AG04450 (cell line): ENCODE data around the gene ZNF837. TPM values are rescaled to one million over a fixed set of nuclear protein-coding genes. Genes with fewer than 3 reads are reported as not detected.

ENCODE experiments used
- CTCF ChIA-PET: fragments of 300-600, 350-600 bp; formaldehyde crosslinking; extraction: SDS; loops from one replicate; lab custom pipeline; 2022; ENCODE audit warnings: antibody characterized with exemption, inconsistent platforms; lab: Charles Lee
- POLR2A ChIA-PET: fragments of 350-600 bp; formaldehyde crosslinking; extraction: SDS; loops from one replicate; lab custom pipeline; 2021; ENCODE audit warnings: antibody characterized with exemption, inconsistent platforms; lab: Yijun Ruan, JAX
- DNase-seq: peaks from one replicate; pipeline ENCODE4 v3.0.0-alpha.2; 2011; ENCODE audit warnings: low read depth, low spot score
- H3K27ac ChIP-seq: one replicate; pipeline ENCODE4 v1.5.1; 2012; ENCODE audit warnings: low read depth, low read length, control low read depth
- H3K27me3 ChIP-seq: one replicate; pipeline ENCODE4 v1.6.0; 2012; ENCODE audit warnings: low read length; ENCODE audit not compliant: control insufficient read depth, insufficient read depth
- H3K4me3 ChIP-seq: 2 replicates; pipeline ENCODE4 v1.5.1; 2011; ENCODE audit warnings: mild to moderate bottlenecking, low read depth, low read length, control low read depth
- H3K9me3 ChIP-seq: 2 replicates; pipeline ENCODE4 v1.5.1; 2012; ENCODE audit warnings: low read length; ENCODE audit not compliant: control insufficient read depth, insufficient read depth
- CTCF ChIP-seq: IDR thresholded peaks from 2 replicates; pipeline ENCODE4 v1.5.1; 2011; ENCODE audit warnings: low read depth, low read length, control low read depth, inconsistent platforms
- polyA plus RNA-seq: library from polyadenylated mRNA; depleted of rRNA; stranded (reverse); fragments of >200 nt; gene quantifications from 2 replicates; pipeline ENCODE4 v1.2.3, GENCODE V29; 2011

Gene ZNF837
- polyA plus RNA-seq, 1 experiment: 0.33 TPM

GRCh38 chr19:58330458-58330857 lies 50.4 kb downstream of the ZNF837 start:
- ChIA-PET CTCF (interaction anchor here (0.6 to 1.1 kb wide), 2 partner anchors 13 to 24 kb away, joined by 3 to 4 read pairs; no protein-coding TSS in a partner anchor), POLR2A (interaction anchor here (0.6 kb wide), 1 partner anchor 15 kb away, joined by 3 read pairs; no protein-coding TSS in a partner anchor)
- DNase-seq: no peak
- Histone ChIP-seq H3K27ac (no peak overlapping the region), H3K9me3 (peaks cover 3% of the 10 kb centered on the region; the same call in 1 of the 2 replicates), H3K27me3 (no peaks in the 10 kb centered on the region), H3K4me3 (no peak overlapping the region)
- TF ChIP-seq CTCF: no peak

GRCh38 chr19:58328999-58329398 lies 51.8 kb downstream of the ZNF837 start:
- no peak for TF ChIP-seq CTCF
- DNase-seq: no peak
- Histone ChIP-seq H3K4me3 (no peak overlapping the region), H3K27ac (no peak overlapping the region), H3K9me3 (no peaks in the 10 kb centered on the region; the same call in 1 of the 2 replicates), H3K27me3 (no peaks in the 10 kb centered on the region)
- ChIA-PET POLR2A (no interaction called here), CTCF (no interaction called here)

DNA sequence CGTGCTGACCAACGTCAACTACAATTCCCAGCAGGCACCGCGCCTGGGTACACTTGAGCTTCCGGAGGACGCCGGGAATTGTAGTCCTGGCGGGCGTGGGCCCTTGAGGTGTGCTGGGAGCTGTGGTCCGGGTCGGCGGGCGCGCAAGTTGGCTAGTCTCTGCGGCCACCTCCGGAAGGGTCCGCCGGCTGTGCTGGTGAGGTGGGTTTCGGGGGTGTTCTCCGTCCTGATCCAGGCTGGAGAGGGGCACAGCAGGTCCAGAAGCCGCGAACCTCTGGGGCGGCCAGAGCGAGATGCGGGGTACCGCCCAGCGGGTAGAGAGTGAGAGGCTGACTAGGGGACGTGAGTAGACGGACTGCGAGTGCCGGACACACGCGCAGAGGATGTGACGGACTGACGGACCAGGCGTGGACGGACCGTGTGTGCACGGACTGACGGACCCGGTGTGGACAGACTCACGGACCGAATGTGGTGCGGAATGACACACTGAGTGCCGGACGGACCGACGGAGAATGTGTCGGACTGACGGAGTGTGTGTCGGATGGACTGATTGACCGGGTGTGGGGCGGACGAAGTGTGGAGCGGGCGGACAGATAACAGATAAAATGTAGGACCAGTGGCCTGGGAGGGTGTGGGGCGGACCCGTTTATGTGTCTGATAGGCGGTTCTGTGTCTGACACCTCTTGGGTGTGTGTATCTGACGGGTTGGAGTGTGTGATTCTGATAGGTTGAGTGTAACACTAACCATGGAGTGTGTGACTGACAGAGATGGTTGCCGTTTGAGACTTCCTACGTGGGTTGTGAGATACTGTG lies 53.7 kb downstream of the ZNF837 start, which contains the start of gene ZSCAN22:
ZSCAN22 (plus strand) TSS at position 81 of the 813 bp plus-strand sequence. CDS start 7,809 bp downstream, outside the sequence.
- Histone ChIP-seq H3K4me3 (peak within 1 kb of the TSS; percentile 96), H3K27ac (peak within 1 kb of the TSS; percentile 73), H3K27me3 (no peaks in the 10 kb centered on the region), H3K9me3 (no peaks in the 10 kb centered on the region; the same call in 1 of the 2 replicates)
- CTCF ChIA-PET: no interaction called here
- DNase-seq: peak; percentile 81
- POLR2A ChIA-PET: interaction anchor here (0.7 to 1.5 kb wide), 6 partner anchors 20 to 217 kb away, joined by 3 to 9 read pairs (median 4); partner anchors contain the start of genes TRIM28, ZBTB45, ZNF497 and ZNF584
- no peak for TF ChIP-seq CTCF

DNA sequence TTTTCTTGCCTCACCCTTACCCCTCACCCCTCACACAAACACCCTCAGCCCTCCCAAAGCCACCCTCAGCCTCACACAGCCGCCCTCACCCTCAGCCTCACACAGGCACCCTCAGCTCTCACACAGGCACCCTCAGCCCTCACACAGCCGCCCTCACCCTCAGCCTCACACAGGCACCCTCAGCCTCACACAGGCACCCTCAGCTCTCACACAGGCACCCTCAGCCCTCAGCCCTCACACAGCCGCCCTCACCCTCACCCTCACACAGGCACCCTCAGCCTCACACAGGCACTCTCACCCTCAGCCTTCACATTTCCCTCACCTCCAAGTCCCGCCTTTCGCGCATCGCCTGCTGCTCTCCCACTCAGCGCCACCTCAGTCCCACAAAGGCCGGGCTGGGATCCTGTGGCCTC lies 54.3 kb downstream of the ZNF837 start:
- Histone ChIP-seq H3K27me3 (no peaks in the 10 kb centered on the region), H3K27ac (peak overlapping the region; percentile 39), H3K4me3 (peak overlapping the region; percentile 96), H3K9me3 (no peaks in the 10 kb centered on the region; the same call in 1 of the 2 replicates)
- POLR2A ChIA-PET: interaction anchor here (0.7 to 1.5 kb wide), 7 partner anchors 21 to 217 kb away, joined by 3 to 9 read pairs (median 4); partner anchors contain the start of genes ERVK3-1, TRIM28, ZBTB45 and ZNF497
- CTCF ChIA-PET: no interaction called here
- DNase-seq: no peak
- no peak for TF ChIP-seq CTCF
